Measurements from ENCODE around the gene TXNRD2. TPM values are rescaled to one million over a fixed set of nuclear protein-coding genes. Genes with fewer than 3 reads are reported as not detected.

Gene TXNRD2
- total RNA-seq, 2 experiments from 2014 or later, result 24.7 to 28.9 TPM

GRCh38 chr22:19852177-19852781 is 89.3 kb downstream of the TXNRD2 start:
- Histone ChIP-seq H3K4me1 (ENCODE audit: insufficient read depth, low read length, poor library complexity, severe bottlenecking) (peaks cover 27% of the 10 kb centered on the region), H3K36me3 (ENCODE audit: insufficient read depth, low read length) (peaks cover 74% of the 10 kb centered on the region), H3K27ac (ENCODE audit: low read depth, low read length, poor library complexity, severe bottlenecking) (no peak overlapping the region), H4K20me1 (ENCODE audit: insufficient read depth, low read length) (0 out of 2 replicates have a peak, but pooled peaks cover 9% of the 10 kb centered on the region), H3K4me2 (ENCODE audit: low read length) (peak overlapping the region; percentile 100), H3K79me2 (ENCODE audit: insufficient read depth, low read depth, low read length) (peaks cover 52% of the 10 kb centered on the region), H3K9me3 (ENCODE audit: low read length) (no peaks in the 10 kb centered on the region), H3K9me2 (ENCODE audit: insufficient read depth, low read length) (no peaks in the 10 kb centered on the region), H3K4me3 (ENCODE audit: low read depth, low read length, poor library complexity, severe bottlenecking) (peak overlapping the region; percentile 91), H2AFZ (ENCODE audit: low read length) (no peak overlapping the region)
- no peak for TF ChIP-seq CTCF (conservative IDR thresholded peaks at IDR 0.05; ENCODE audit: low read length)
- TF ChIP-seq EZH2phosphoT487 (IDR thresholded peaks at IDR 0.05; ENCODE audit: borderline replicate concordance, low read depth, low read length), result no peak
- DNase-seq (ENCODE audit: low spot score), result no peak
- ChIA-PET CTCF (ENCODE audit: unreplicated experiment) (no interaction called here), POLR2A (no interaction called here)
- intact Hi-C loops (cut with micrococcal nuclease; ENCODE audit: unreplicated experiment), result no loop called here
- BruUV-seq (replicated peaks), result no TSS peak

GRCh38 chr22:19851291-19852176 is 90.1 kb downstream of the TXNRD2 start:
- no peak for DNase-seq (ENCODE audit: low spot score)
- Histone ChIP-seq H3K9me2 (ENCODE audit: insufficient read depth, low read length) (no peaks in the 10 kb centered on the region), H3K4me3 (ENCODE audit: low read depth, low read length, poor library complexity, severe bottlenecking) (no peak overlapping the region), H3K79me2 (ENCODE audit: insufficient read depth, low read depth, low read length) (peaks cover 46% of the 10 kb centered on the region), H2AFZ (ENCODE audit: low read length) (no peak overlapping the region), H3K4me1 (ENCODE audit: insufficient read depth, low read length, poor library complexity, severe bottlenecking) (peaks cover 19% of the 10 kb centered on the region), H4K20me1 (ENCODE audit: insufficient read depth, low read length) (0 out of 2 replicates have a peak, but pooled peaks cover 9% of the 10 kb centered on the region), H3K27ac (ENCODE audit: low read depth, low read length, poor library complexity, severe bottlenecking) (no peak overlapping the region), H3K4me2 (ENCODE audit: low read length) (no peak overlapping the region), H3K36me3 (ENCODE audit: insufficient read depth, low read length) (peaks cover 76% of the 10 kb centered on the region), H3K9me3 (ENCODE audit: low read length) (no peaks in the 10 kb centered on the region)
- CTCF ChIA-PET (ENCODE audit: unreplicated experiment), result interaction anchor here (1.1 kb wide), 1 partner anchor 18 kb away, joined by 3 read pairs; no protein-coding TSS in a partner anchor
- no peak for TF ChIP-seq CTCF (conservative IDR thresholded peaks at IDR 0.05; ENCODE audit: low read length)
- no peak for TF ChIP-seq EZH2phosphoT487 (IDR thresholded peaks at IDR 0.05; ENCODE audit: borderline replicate concordance, low read depth, low read length)
- BruUV-seq (replicated peaks), result no TSS peak
- intact Hi-C loops (cut with micrococcal nuclease; ENCODE audit: unreplicated experiment), result no loop called here
- POLR2A ChIA-PET, result interaction anchor here (0.7 to 1.1 kb wide), 2 partner anchors 9 to 19 kb away, joined by 3 read pairs; no protein-coding TSS in a partner anchor

Measured in OCI-LY7 (cell line).